ENCODE data around the gene APOL3.

GRCh38 chr22:36163497-36163896, 2.9 kb upstream of the APOL3 start:
- TF ChIP-seq CTCF (conservative IDR thresholded peaks at IDR 0.05; ENCODE audit: low read depth, low read length) = no peak
- no peak for TF ChIP-seq EZH2 (IDR thresholded peaks at IDR 0.05; ENCODE audit: borderline replicate concordance, low read depth, low read length, poor library complexity, severe bottlenecking)
